Superior temporal gyrus (tissue), 1 donor: ENCODE measurements around the gene MCEE.
A peak's percentile ranks its signal among the peaks of the same experiment; 100 is the strongest.
"Not testable (repeated sequence)": the region's sequence is repeated elsewhere in the genome, so short reads cannot be mapped to it uniquely, and the experiment has no call there.

Experiments used
- DNase-seq: peaks from one replicate; pipeline ENCODE4 v3.0.0-alpha.2; 2016; ENCODE audit errors: extremely low spot score

The MCEE gene

GRCh38 chr2:71126957-71127356 lies 3.1 kb downstream of the MCEE start:
- DNase-seq = no peak

- no peak for DNase-seq
Measured at GRCh38 chr2:71125506-71126294, 4.3 kb downstream of the MCEE start.

GRCh38 chr2:71122387-71123298 lies 7.4 kb downstream of the MCEE start:
- DNase-seq = no peak

GRCh38 chr2:71121479-71121878 lies 8.6 kb downstream of the MCEE start:
- DNase-seq = no peak

- no peak for DNase-seq
Measured at GRCh38 chr2:71120195-71120594, 9.8 kb downstream of the MCEE start.

GRCh38 chr2:71117063-71117462 lies 13.0 kb downstream of the MCEE start:
- no peak for DNase-seq

GRCh38 chr2:71113843-71114242 lies 16.2 kb downstream of the MCEE start:
- DNase-seq = no peak

GRCh38 chr2:71108091-71108490 lies 21.9 kb downstream of the MCEE start:
- DNase-seq = no peak

- DNase-seq = not testable (repeated sequence)
Measured at GRCh38 chr2:71106463-71106862, 23.6 kb downstream of the MCEE start.

GRCh38 chr2:71103809-71104208 lies 26.2 kb downstream of the MCEE start:
- DNase-seq = no peak

GRCh38 chr2:71102981-71103681 lies 26.9 kb downstream of the MCEE start:
- no peak for DNase-seq

- DNase-seq = no peak
Measured at GRCh38 chr2:71101656-71102055, 28.4 kb downstream of the MCEE start.

GRCh38 chr2:71100195-71100964 lies 29.6 kb downstream of the MCEE start:
- DNase-seq = peak; percentile 25

- not testable (repeated sequence) for DNase-seq
Measured at GRCh38 chr2:71092491-71093260, 37.4 kb downstream of the MCEE start.

GRCh38 chr2:71091808-71092207 lies 38.2 kb downstream of the MCEE start:
- not testable (repeated sequence) for DNase-seq

GRCh38 chr2:71089475-71089874 lies 40.6 kb downstream of the MCEE start:
- not testable (repeated sequence) for DNase-seq

GRCh38 chr2:71085325-71086003 lies 44.6 kb downstream of the MCEE start:
- DNase-seq = not testable (repeated sequence)

- DNase-seq = not testable (repeated sequence)
Measured at GRCh38 chr2:71083752-71084312, 46.2 kb downstream of the MCEE start.

- not testable (repeated sequence) for DNase-seq
Measured at GRCh38 chr2:71083297-71083696, 46.7 kb downstream of the MCEE start.
